Measurements from ENCODE around the gene CNPY4.
A peak's percentile ranks its signal among the peaks of the same experiment; 100 is the strongest.

CNPY4 gene

GRCh38 chr7:100093054-100093453, 26.4 kb upstream of the CNPY4 start:
- DNase-seq, result no peak

GRCh38 chr7:100093498-100093897, 25.9 kb upstream of the CNPY4 start:
- no peak for DNase-seq

- DNase-seq, result no peak
Observed at GRCh38 chr7:100093925-100094486, 25.4 kb upstream of the CNPY4 start.

GRCh38 chr7:100095289-100095688, 24.1 kb upstream of the CNPY4 start:
- no peak for DNase-seq

GRCh38 chr7:100095704-100096103, 23.7 kb upstream of the CNPY4 start:
- no peak for DNase-seq

GRCh38 chr7:100098913-100099312, 20.5 kb upstream of the CNPY4 start:
- no peak for DNase-seq

- no peak for DNase-seq
Observed at GRCh38 chr7:100099452-100099851, 20.0 kb upstream of the CNPY4 start.

GRCh38 chr7:100100420-100101015, 18.9 kb upstream of the CNPY4 start:
- peak; percentile 82 for DNase-seq

- DNase-seq, result peak; percentile 100
Observed at GRCh38 chr7:100101016-100101862, 18.2 kb upstream of the CNPY4 start, which contains the start of the genes AP4M1 and MCM7. Gene AP4M1 (plus strand): TSS chr7:100101643. CDS start chr7:100101715, 72 bp downstream. Gene MCM7 (minus strand): TSS chr7:100101397. CDS start chr7:100101294, 103 bp downstream.

- no peak for DNase-seq
Observed at GRCh38 chr7:100102950-100103840, 16.2 kb upstream of the CNPY4 start.

GRCh38 chr7:100105534-100105933, 13.9 kb upstream of the CNPY4 start:
- DNase-seq, result no peak

GRCh38 chr7:100106633-100107032, 12.8 kb upstream of the CNPY4 start:
- no peak for DNase-seq

- no peak for DNase-seq
Observed at GRCh38 chr7:100107125-100107737, 12.2 kb upstream of the CNPY4 start.

- DNase-seq, result no peak
Observed at GRCh38 chr7:100107890-100108289, 11.5 kb upstream of the CNPY4 start.

- DNase-seq, result no peak
Observed at GRCh38 chr7:100109521-100110163, 9.8 kb upstream of the CNPY4 start.

GRCh38 chr7:100111156-100111555, 8.3 kb upstream of the CNPY4 start:
- no peak for DNase-seq

- no peak for DNase-seq
Observed at GRCh38 chr7:100111914-100112313, 7.5 kb upstream of the CNPY4 start.

GRCh38 chr7:100115026-100115425, 4.4 kb upstream of the CNPY4 start:
- DNase-seq, result no peak

- DNase-seq, result no peak
Observed at GRCh38 chr7:100118388-100119071, 904 bp upstream of the CNPY4 start.

GRCh38 chr7:100119970-100120732, 717 bp downstream of the CNPY4 start:
- no peak for DNase-seq

GRCh38 chr7:100120733-100121036, 1.3 kb downstream of the CNPY4 start:
- no peak for DNase-seq
